ENCODE data around the gene GRHL1. TPM values are rescaled to one million over a fixed set of nuclear protein-coding genes. Genes with fewer than 3 reads are reported as not detected.

Gene GRHL1
- total RNA-seq, 1 experiment from 2014 or later: 2.7 TPM

GRCh38 chr2:10028988-10029874 lies 77.7 kb downstream of the GRHL1 start (continued):
- no peak for TF ChIP-seq ARID4B (CRISPR knock-in tag; IDR thresholded peaks at IDR 0.05; ENCODE audit: borderline replicate concordance)
- TF ChIP-seq ZNF423 (CRISPR knock-in tag; IDR thresholded peaks at IDR 0.05): peak; percentile 88
- no peak for TF ChIP-seq GABPB1 (CRISPR knock-in tag; IDR thresholded peaks at IDR 0.05)
- TF ChIP-seq SP1 (CRISPR knock-in tag; conservative IDR thresholded peaks at IDR 0.05): peak; percentile 39; the same call in 1 of the 2 replicates
- TF ChIP-seq CTCF (IDR thresholded peaks at IDR 0.05): no peak
- TF ChIP-seq FOXJ3 (CRISPR knock-in tag; IDR thresholded peaks at IDR 0.05; ENCODE audit: borderline replicate concordance): no peak
- TF ChIP-seq CDX4 (CRISPR knock-in tag; IDR thresholded peaks at IDR 0.05; ENCODE audit: borderline replicate concordance): no peak
- 0 out of 2 replicates have a peak, but pooled peaks have one; percentile 39 for TF ChIP-seq MAX (CRISPR knock-in tag; IDR thresholded peaks at IDR 0.05)
- TF ChIP-seq CREM (CRISPR knock-in tag; IDR thresholded peaks at IDR 0.05): no peak
- TF ChIP-seq CBFB (CRISPR knock-in tag; IDR thresholded peaks at IDR 0.05; ENCODE audit: low read depth): no peak
- TF ChIP-seq ZNF671 (CRISPR knock-in tag; IDR thresholded peaks at IDR 0.05): no peak
- TF ChIP-seq NFYB (CRISPR knock-in tag; conservative IDR thresholded peaks at IDR 0.05; ENCODE audit: low read depth): no peak
- no peak for TF ChIP-seq TEAD4 (CRISPR knock-in tag; IDR thresholded peaks at IDR 0.05)
- no peak for TF ChIP-seq NFE2L1 (CRISPR knock-in tag; IDR thresholded peaks at IDR 0.05)

- Mint-ChIP-seq H3K4me3 (no peak overlapping the region), H3K4me1 (peaks cover 19% of the 10 kb centered on the region), H3K9me3 (no peaks in the 10 kb centered on the region), H3K27ac (no peak overlapping the region), H3K27me3 (ENCODE audit: low read depth) (no peaks in the 10 kb centered on the region), H3K36me3 (no peaks in the 10 kb centered on the region)
- ChIA-PET POLR2A (no interaction called here), CTCF (interaction anchor here (0.7 to 4.4 kb wide), 10 partner anchors 19 to 379 kb away, joined by 3 to 35 read pairs (median 6); no protein-coding TSS in a partner anchor)
- ATAC-seq: no peak
- no peak for DNase-seq (ENCODE audit: low spot score)
- TF ChIP-seq GABPB1 (CRISPR knock-in tag; IDR thresholded peaks at IDR 0.05) (no peak), OVOL2 (CRISPR knock-in tag; IDR thresholded peaks at IDR 0.05; ENCODE audit: borderline replicate concordance) (no peak), ZBTB21 (CRISPR knock-in tag; IDR thresholded peaks at IDR 0.05; ENCODE audit: borderline replicate concordance) (no peak), TCF7 (CRISPR knock-in tag; IDR thresholded peaks at IDR 0.05; ENCODE audit: low read depth) (no peak), CREB1 (CRISPR knock-in tag; IDR thresholded peaks at IDR 0.05) (no peak), SP1 (CRISPR knock-in tag; conservative IDR thresholded peaks at IDR 0.05) (no peak), E2F1 (CRISPR knock-in tag; IDR thresholded peaks at IDR 0.05) (no peak), FOXP4 (CRISPR knock-in tag; IDR thresholded peaks at IDR 0.05) (no peak), NR1H2 (CRISPR knock-in tag; IDR thresholded peaks at IDR 0.05) (no peak), CTCF (IDR thresholded peaks at IDR 0.05) (no peak), ZNF416 (CRISPR knock-in tag; IDR thresholded peaks at IDR 0.05) (no peak), MXD4 (CRISPR knock-in tag; IDR thresholded peaks at IDR 0.05; ENCODE audit: borderline replicate concordance) (no peak), GRHL2 (CRISPR knock-in tag; IDR thresholded peaks at IDR 0.05; ENCODE audit: insufficient replicate concordance, severe bottlenecking) (no peak)
Measured at GRCh38 chr2:10029875-10030223, 78.4 kb downstream of the GRHL1 start.
